Measurements from ENCODE around the gene CTNNA1. TPM values are rescaled to one million over a fixed set of nuclear protein-coding genes. Genes with fewer than 3 reads are reported as not detected.

The CTNNA1 gene
- total and polyA plus RNA-seq, 2 donors (not counting 3 experiments of a cell fraction or from before 2014, with no cell fraction given): 156 to 394 TPM

DNA sequence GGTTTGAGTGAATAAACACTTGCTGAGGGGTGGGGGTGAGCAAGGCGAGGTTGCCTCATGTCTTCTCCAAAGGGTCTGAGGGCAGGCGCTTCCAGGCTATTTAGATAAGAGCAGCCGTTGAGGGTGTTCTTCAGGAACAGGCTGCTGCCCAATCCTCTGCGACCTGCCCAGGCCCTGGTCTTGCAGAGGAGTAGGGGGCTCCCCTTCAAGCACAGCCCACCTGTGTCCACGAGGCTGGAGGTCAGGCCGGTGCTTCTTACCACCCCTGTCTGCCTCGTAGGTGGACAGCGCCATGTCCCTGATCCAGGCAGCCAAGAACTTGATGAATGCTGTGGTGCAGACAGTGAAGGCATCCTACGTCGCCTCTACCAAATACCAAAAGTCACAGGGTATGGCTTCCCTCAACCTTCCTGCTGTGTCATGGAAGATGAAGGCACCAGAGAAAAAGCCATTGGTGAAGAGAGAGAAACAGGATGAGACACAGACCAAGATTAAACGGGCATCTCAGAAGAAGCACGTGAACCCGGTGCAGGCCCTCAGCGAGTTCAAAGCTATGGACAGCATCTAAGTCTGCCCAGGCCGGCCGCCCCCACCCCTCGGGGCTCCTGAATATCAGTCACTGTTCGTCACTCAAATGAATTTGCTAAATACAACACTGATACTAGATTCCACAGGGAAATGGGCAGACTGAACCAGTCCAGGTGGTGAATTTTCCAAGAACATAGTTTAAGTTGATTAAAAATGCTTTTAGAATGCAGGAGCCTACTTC is 180.5 kb downstream of the CTNNA1 start:
- Histone ChIP-seq H3K27me3 (ENCODE audit: control insufficient read depth in 2 of 2, insufficient read depth in 2 of 2, low read length in 2 of 2) (no peaks in the 10 kb centered on the region), H3K9me3 (replicated peaks; ENCODE audit: control insufficient read depth, insufficient read depth, low read length) (no peaks in the 10 kb centered on the region), H4K20me1 (replicated peaks; ENCODE audit: control insufficient read depth, extremely low read depth, insufficient read depth, low read length) (no peaks in the 10 kb centered on the region), H3K79me2 (ENCODE audit: control insufficient read depth, insufficient read depth, low read length) (no peaks in the 10 kb centered on the region), H3K4me1 (ENCODE audit: control insufficient read depth, extremely low read depth, insufficient read depth, low read length) (peaks cover 7% of the 10 kb centered on the region), H3K4me2 (ENCODE audit: insufficient read depth, low read length) (no peak overlapping the region), H3K27ac (ENCODE audit: insufficient read depth, low read depth, low read length) (no peak overlapping the region), H3K9ac (replicated peaks; ENCODE audit: extremely low read depth, insufficient read depth, low read length) (no peak overlapping the region), H2AFZ (ENCODE audit: low read depth, low read length) (no peak overlapping the region), H3K4me3 (replicated peaks in 1 of 3; ENCODE audit: insufficient read depth in 1 of 3, low read depth in 1 of 3, low read length in 3 of 3) (no peak overlapping the region), H3K36me3 (ENCODE audit: control insufficient read depth in 2 of 2, extremely low read depth in 1 of 2, insufficient read depth in 2 of 2, low read length in 2 of 2) (peaks cover 30 to 60% of the 10 kb centered on the region in 2 experiments), H3K9me1 (replicated peaks; ENCODE audit: control insufficient read depth, extremely low read depth, insufficient read depth, low read length) (no peaks in the 10 kb centered on the region)
- POLR2A ChIA-PET: no interaction called here
- no TSS peak for BruUV-seq (replicated peaks)
- dilution Hi-C loops (cut with MboI; ENCODE audit: extremely low pct_ligation_motif_present, low sequenced_read_pairs): no loop called here
- FAIRE-seq (no peak), DNase-seq (ENCODE audit: low read depth, low spot score) (no peak)
- intact Hi-C loops (cut with micrococcal nuclease): loop anchor here (10.0 kb wide), 1 partner anchor 289 kb away; no protein-coding TSS in a partner anchor
- CTCF ChIA-PET: no interaction called here
- no peak for TF ChIP-seq JUN (IDR thresholded peaks at IDR 0.05; ENCODE audit: borderline replicate concordance, insufficient read depth, insufficient read length, low read depth)
- no peak for TF ChIP-seq MAX (IDR thresholded peaks at IDR 0.05; ENCODE audit: insufficient read depth, insufficient read length)
- TF ChIP-seq POLR2AphosphoS5 (IDR thresholded peaks at IDR 0.05; ENCODE audit: insufficient read depth, low read depth, low read length): no peak
- TF ChIP-seq MYC (IDR thresholded peaks at IDR 0.05; ENCODE audit: low read depth, low read length): no peak
- TF ChIP-seq EZH2 (IDR thresholded peaks at IDR 0.05; ENCODE audit: borderline replicate concordance, low read depth, low read length, severe bottlenecking): no peak
- no peak for TF ChIP-seq GATA2 (IDR thresholded peaks at IDR 0.05; ENCODE audit: insufficient read depth, insufficient read length, low read depth, low read length)
- TF ChIP-seq FOS (IDR thresholded peaks at IDR 0.05; ENCODE audit: borderline replicate concordance, insufficient read depth, low read length): no peak
- TF ChIP-seq POLR2A (IDR thresholded peaks at IDR 0.05; ENCODE audit: low read depth, low read length): no peak
- no peak for TF ChIP-seq CTCF (IDR thresholded peaks at IDR 0.05; ENCODE audit: extremely low read depth in 1 of 2, insufficient read depth in 1 of 2, low read depth in 1 of 2, low read length in 2 of 2)

Measured in endothelial cell of umbilical vein (primary cell).